Left ventricle myocardium inferior (tissue), 1 donor: ENCODE data around the gene MLST8. TPM values are rescaled to one million over a fixed set of nuclear protein-coding genes. Genes with fewer than 3 reads are reported as not detected.

Experiments used
- DNase-seq: peaks from one replicate; pipeline ENCODE4 v3.0.0-alpha.2; 2020
- H3K27ac ChIP-seq: fragments of 200-600 bp; replicated peaks from 2 replicates; pipeline ENCODE4 v1.8.0; 2021
- H3K27me3 ChIP-seq: fragments of 200-600 bp; 2 replicates; pipeline ENCODE4 v1.8.0; 2021; ENCODE audit warnings: low read depth
- H3K36me3 ChIP-seq: fragments of 200-600 bp; 2 replicates; pipeline ENCODE4 v1.8.0; 2021
- H3K4me1 ChIP-seq: fragments of 200-600 bp; 2 replicates; pipeline ENCODE4 v1.8.0; 2021
- H3K4me3 ChIP-seq: fragments of 200-600 bp; 2 replicates; pipeline ENCODE4 v1.8.0; 2021; ENCODE audit warnings: mild to moderate bottlenecking, moderate library complexity
- H3K9me3 ChIP-seq: fragments of 200-600 bp; replicated peaks from 2 replicates; pipeline ENCODE4 v1.8.0; 2021
- intact Hi-C: fragments of 100-400 bp; cut with micrococcal nuclease; formaldehyde crosslinking; loops from one replicate; pipeline ENCODE4 v1.11.0; 2022
- total RNA-seq: library from RNA; stranded (reverse); fragmentation: NEBNext Ultra II Directional; extraction: Animal tissue kit (Norgen Biotek cat#: 25700); gene quantifications from one replicate; pipeline ENCODE4 v1.2.1, GENCODE V29; 2021
- TF ChIP-seq, protein P1 (sequence below): fragments of 200-600 bp; IDR thresholded peaks from 2 replicates; pipeline ENCODE4 v1.8.0; 2021; ENCODE audit warnings: antibody characterized with exemption, mild to moderate bottlenecking, borderline replicate concordance
- donor health status: DM: no; HTN: yes; CAD: no; lungs with severe emphysema.

The MLST8 gene
- total RNA-seq, 1 donor from 2014 or later: 27.3 TPM

DNA sequence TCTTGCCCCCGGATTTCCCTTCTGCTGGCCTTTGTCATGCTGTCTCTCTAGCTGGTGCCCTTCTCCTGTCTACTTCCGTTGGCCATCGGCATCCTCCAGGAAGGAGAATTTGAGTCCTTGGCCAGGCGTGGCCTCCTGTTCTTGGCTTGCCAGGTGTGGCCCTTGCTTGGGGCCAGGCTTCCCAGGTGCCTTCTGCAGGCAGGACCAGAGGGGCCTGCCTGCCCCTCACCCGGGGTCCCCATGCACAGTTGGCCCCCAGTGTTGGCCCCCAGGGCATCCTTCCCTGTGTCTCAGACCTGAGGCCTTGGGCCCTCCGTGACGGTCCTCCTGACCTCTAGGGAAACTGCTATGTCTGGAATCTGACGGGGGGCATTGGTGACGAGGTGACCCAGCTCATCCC is 2.6 kb downstream of the MLST8 start:
- Histone ChIP-seq H3K27me3 (no peaks in the 10 kb centered on the region), H3K4me1 (peaks cover 55% of the 10 kb centered on the region), H3K27ac (no peak overlapping the region), H3K4me3 (no peak overlapping the region), H3K36me3 (peaks cover 33% of the 10 kb centered on the region), H3K9me3 (no peaks in the 10 kb centered on the region)
- TF ChIP-seq, protein P1, sequence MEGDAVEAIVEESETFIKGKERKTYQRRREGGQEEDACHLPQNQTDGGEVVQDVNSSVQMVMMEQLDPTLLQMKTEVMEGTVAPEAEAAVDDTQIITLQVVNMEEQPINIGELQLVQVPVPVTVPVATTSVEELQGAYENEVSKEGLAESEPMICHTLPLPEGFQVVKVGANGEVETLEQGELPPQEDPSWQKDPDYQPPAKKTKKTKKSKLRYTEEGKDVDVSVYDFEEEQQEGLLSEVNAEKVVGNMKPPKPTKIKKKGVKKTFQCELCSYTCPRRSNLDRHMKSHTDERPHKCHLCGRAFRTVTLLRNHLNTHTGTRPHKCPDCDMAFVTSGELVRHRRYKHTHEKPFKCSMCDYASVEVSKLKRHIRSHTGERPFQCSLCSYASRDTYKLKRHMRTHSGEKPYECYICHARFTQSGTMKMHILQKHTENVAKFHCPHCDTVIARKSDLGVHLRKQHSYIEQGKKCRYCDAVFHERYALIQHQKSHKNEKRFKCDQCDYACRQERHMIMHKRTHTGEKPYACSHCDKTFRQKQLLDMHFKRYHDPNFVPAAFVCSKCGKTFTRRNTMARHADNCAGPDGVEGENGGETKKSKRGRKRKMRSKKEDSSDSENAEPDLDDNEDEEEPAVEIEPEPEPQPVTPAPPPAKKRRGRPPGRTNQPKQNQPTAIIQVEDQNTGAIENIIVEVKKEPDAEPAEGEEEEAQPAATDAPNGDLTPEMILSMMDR: no peak
- DNase-seq: no peak
- intact Hi-C loops: no loop called here

DNA sequence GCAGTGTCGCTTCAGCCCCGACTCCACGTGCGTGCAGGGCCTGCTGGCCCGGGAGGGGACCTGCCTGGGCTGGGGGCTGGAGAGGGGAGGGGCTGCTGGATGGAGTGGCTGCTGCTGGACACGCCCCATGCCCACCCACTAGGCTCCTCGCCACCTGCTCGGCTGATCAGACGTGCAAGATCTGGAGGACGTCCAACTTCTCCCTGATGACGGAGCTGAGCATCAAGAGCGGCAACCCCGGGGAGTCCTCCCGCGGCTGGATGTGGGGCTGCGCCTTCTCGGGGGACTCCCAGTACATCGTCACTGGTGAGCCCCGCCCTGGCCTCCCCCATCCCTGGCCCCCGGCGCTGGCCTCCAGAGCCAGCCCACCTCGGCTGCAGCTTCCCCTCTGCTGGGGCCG is 3.1 kb downstream of the MLST8 start:
- H3K9me3 ChIP-seq: no peaks in the 10 kb centered on the region
- no peak overlapping the region for H3K4me3 ChIP-seq
- TF ChIP-seq, protein P1: no peak
- peaks cover 60% of the 10 kb centered on the region for H3K4me1 ChIP-seq
- intact Hi-C loops: no loop called here
- H3K36me3 ChIP-seq: peaks cover 33% of the 10 kb centered on the region
- no peak overlapping the region for H3K27ac ChIP-seq
- H3K27me3 ChIP-seq: no peaks in the 10 kb centered on the region
- DNase-seq: no peak

DNA sequence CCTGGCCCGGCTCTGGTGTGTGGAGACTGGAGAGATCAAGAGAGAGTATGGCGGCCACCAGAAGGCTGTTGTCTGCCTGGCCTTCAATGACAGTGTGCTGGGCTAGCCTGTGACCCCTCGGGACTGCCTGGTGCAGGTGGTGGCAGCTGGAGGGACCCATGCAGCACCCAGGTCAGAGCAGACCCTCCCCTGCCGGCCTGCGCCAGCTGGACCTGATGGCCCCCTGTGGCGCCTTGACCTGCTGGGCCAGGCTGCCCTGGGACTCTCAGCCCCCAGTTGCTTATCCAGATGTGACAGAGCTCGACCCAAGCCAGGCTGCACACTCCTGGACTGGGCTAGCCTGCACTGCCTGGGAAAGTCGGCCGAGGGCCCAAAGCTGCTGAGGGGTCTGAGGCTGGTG is 3.5 kb downstream of the MLST8 start:
- no peak overlapping the region for H3K4me3 ChIP-seq
- intact Hi-C loops: no loop called here
- H3K9me3 ChIP-seq: no peaks in the 10 kb centered on the region
- DNase-seq: no peak
- H3K36me3 ChIP-seq: peaks cover 33% of the 10 kb centered on the region
- TF ChIP-seq, protein P1: no peak
- H3K4me1 ChIP-seq: peaks cover 64% of the 10 kb centered on the region
- no peak overlapping the region for H3K27ac ChIP-seq
- no peaks in the 10 kb centered on the region for H3K27me3 ChIP-seq

DNA sequence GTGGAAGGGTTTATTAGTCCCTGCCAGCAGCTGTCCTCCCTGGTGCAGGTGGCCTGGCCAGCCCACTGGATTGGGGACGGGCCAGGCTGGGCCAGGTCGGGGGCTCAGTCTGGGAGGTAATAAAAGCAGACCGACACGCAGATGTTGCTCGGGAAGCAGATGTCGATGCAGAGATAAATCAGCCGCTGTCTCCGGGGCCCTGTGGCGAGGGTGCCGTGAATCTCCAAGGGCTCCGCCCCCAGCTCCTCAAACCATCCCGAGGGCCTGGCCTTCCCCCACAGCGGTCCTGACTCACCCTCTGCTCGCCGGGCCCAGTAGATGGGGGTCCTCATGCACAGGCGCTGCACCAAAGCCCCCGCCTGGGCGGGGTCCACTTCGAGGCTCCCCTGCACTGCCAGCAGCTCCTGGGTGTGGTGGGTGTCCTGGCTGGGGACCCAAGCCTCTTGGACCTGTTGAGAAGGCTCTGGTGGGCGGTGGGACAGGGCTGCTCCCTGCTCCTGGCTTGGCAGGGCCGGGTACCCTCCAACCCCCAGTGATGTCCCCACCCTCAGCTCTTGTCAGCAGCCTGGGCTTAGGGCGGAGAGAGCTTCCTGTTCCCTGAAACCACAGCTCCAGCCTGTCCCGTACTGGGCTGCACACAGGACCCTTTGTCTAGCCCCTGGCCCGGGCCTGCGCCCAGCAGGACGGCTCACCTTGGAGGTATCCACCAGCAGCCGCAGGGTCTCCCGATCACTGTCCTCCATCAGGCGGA is 4.2 kb downstream of the MLST8 start:
- Histone ChIP-seq H3K9me3 (no peaks in the 10 kb centered on the region), H3K4me3 (no peak overlapping the region), H3K4me1 (peaks cover 70% of the 10 kb centered on the region), H3K36me3 (peaks cover 33% of the 10 kb centered on the region), H3K27me3 (no peaks in the 10 kb centered on the region), H3K27ac (no peak overlapping the region)
- TF ChIP-seq, protein P1: no peak
- DNase-seq: no peak
- intact Hi-C loops: no loop called here

DNA sequence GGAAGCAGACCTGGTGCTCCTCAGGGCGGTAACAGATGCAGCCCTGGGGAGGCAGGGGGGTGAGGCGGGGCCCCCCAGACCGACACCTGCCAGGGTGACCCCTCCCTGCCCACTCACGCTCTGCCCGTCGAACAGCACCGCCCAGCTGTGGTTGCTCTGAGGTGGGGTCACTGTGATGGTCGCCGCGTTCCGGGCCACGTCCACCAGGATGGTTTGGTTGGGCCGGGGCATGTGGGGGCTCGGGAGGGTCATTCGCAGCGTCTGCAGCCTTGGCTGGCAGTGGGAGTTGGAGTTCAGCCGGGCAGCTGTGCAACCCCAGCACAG is 4.7 kb downstream of the MLST8 start:
- intact Hi-C loops: no loop called here
- Histone ChIP-seq H3K27me3 (no peaks in the 10 kb centered on the region), H3K4me1 (peaks cover 65% of the 10 kb centered on the region), H3K9me3 (no peaks in the 10 kb centered on the region), H3K4me3 (no peak overlapping the region), H3K36me3 (peaks cover 33% of the 10 kb centered on the region), H3K27ac (no peak overlapping the region)
- DNase-seq: no peak
- TF ChIP-seq, protein P1: no peak
